Mammary epithelial cell (primary cell): ENCODE data around the gene KIRREL3.

Experiments used
- EZH2 ChIP-seq: IDR thresholded peaks from 2 replicates; pipeline ENCODE4 v1.6.1; 2012; ENCODE audit warnings: low read length, inconsistent platforms, borderline replicate concordance
- TF ChIP-seq, protein P1 (sequence below), 2 donors: IDR thresholded peaks in 1 of 2; conservative IDR thresholded peaks in 1 of 2; 2 replicates each; pipeline ENCODE4 v1.5.1; 2011 to 2012; ENCODE audit warnings: inconsistent platforms in 2 of 2, low read length in 2 of 2, mild to moderate bottlenecking in 2 of 2, control low read depth in 1 of 2, low read depth in 1 of 2; ENCODE audit not compliant: insufficient read depth in 1 of 2; ENCODE audit errors: extremely low read depth in 1 of 2

DNA sequence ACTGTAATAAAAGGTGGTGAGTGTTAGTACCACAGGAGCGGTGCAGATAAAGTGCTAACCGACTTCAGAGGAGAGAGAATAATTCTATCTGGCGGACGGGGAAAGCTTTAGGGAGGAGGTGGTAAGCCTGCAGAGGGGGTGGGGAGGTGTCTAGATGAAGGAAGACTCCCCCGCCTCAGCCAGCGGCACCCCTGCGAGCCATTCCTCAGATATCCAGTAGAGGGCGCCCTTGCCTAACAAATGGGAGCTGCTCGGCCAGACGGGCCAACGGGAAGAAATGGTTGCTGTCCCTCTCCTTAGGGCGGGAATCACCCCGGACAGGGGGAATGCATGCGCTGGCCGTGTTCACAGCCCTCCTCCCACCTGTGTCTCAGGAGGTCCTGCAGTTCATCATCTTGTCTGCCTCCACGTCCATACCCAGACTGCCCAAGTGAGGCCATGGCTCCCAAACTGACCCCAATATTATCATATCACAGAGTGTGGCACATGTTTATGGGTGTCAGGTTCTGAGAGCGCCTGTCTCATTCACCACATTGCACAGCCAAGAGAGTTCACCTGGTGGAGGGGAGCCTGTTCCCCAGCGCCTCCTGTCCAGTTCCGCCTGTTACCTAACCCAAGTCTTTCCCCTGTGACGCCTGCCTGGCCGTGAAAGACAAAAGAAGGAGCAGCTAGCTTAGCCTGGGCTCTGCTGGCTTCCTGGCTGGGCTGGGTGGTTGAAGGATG, 559.6 kb downstream of the KIRREL3 start:
- TF ChIP-seq, protein P1, sequence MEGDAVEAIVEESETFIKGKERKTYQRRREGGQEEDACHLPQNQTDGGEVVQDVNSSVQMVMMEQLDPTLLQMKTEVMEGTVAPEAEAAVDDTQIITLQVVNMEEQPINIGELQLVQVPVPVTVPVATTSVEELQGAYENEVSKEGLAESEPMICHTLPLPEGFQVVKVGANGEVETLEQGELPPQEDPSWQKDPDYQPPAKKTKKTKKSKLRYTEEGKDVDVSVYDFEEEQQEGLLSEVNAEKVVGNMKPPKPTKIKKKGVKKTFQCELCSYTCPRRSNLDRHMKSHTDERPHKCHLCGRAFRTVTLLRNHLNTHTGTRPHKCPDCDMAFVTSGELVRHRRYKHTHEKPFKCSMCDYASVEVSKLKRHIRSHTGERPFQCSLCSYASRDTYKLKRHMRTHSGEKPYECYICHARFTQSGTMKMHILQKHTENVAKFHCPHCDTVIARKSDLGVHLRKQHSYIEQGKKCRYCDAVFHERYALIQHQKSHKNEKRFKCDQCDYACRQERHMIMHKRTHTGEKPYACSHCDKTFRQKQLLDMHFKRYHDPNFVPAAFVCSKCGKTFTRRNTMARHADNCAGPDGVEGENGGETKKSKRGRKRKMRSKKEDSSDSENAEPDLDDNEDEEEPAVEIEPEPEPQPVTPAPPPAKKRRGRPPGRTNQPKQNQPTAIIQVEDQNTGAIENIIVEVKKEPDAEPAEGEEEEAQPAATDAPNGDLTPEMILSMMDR (conservative IDR thresholded peaks at IDR 0.05 in 1 of 2, IDR thresholded peaks at IDR 0.05 in 1 of 2; ENCODE audit: extremely low read depth in 1 of 2, insufficient read depth in 1 of 2, low read depth in 1 of 2, low read length in 2 of 2), result peak; percentile 87 to 93
- no peak for TF ChIP-seq EZH2
